ENCODE results near the gene CAMKK2. TPM values are rescaled to one million over a fixed set of nuclear protein-coding genes. Genes with fewer than 3 reads are reported as not detected.

The CAMKK2 gene
- total RNA-seq, 1 experiment from 2014 or later, result 24.7 TPM

- Histone ChIP-seq H4K91ac (ENCODE audit: insufficient read length, low read depth, low read length) (no peak overlapping the region), H2BK12ac (ENCODE audit: insufficient read length, low read depth, low read length) (no peak overlapping the region), H3K79me2 (ENCODE audit: insufficient read depth, low read length) (no peaks in the 10 kb centered on the region), H3K9me3 (ENCODE audit: control insufficient read depth, low read depth, low read length) (no peaks in the 10 kb centered on the region), H3K4ac (ENCODE audit: low read depth, low read length) (no peak overlapping the region), H4K20me1 (ENCODE audit: control insufficient read depth, insufficient read depth, insufficient read length) (no peaks in the 10 kb centered on the region), H3K27ac (ENCODE audit: insufficient read length, low read depth, low read length) (no peak overlapping the region), H3K14ac (ENCODE audit: insufficient read depth, low read length) (no peak overlapping the region), H4K5ac (ENCODE audit: insufficient read length, low read depth, low read length) (no peak overlapping the region), H2AK5ac (ENCODE audit: insufficient read length, low read length) (no peak overlapping the region), H3K18ac (ENCODE audit: insufficient read length, low read depth, low read length) (no peak overlapping the region), H3K4me1 (ENCODE audit: insufficient read depth, low read length) (no peaks in the 10 kb centered on the region), H3K23me2 (ENCODE audit: insufficient read length, low read depth, low read length, poor library complexity, severe bottlenecking) (no peaks in the 10 kb centered on the region), H3T11ph (ENCODE audit: low read length) (no peak overlapping the region), H4K8ac (replicated peaks; ENCODE audit: insufficient read length, low read depth, low read length) (no peak overlapping the region), H3K56ac (ENCODE audit: insufficient read length, low read depth, low read length) (no peak overlapping the region), H3K79me1 (ENCODE audit: insufficient read depth, low read depth, low read length, poor library complexity, severe bottlenecking) (no peaks in the 10 kb centered on the region), H3K23ac (ENCODE audit: insufficient read length, low read depth, low read length) (no peak overlapping the region), H2BK15ac (ENCODE audit: low read depth, low read length) (no peak overlapping the region), H2BK5ac (ENCODE audit: insufficient read length, low read length) (no peak overlapping the region), H2BK120ac (ENCODE audit: low read depth, low read length, poor library complexity, severe bottlenecking) (no peak overlapping the region), H3K4me2 (ENCODE audit: insufficient read depth, insufficient read length, low read length) (no peak overlapping the region), H3K9ac (ENCODE audit: extremely low read depth, insufficient read length, low read length) (no peak overlapping the region), H3K27me3 (ENCODE audit: insufficient read depth, low read length) (no peaks in the 10 kb centered on the region), H2BK20ac (ENCODE audit: low read depth, low read length, poor library complexity, severe bottlenecking) (no peak overlapping the region), H2AFZ (ENCODE audit: low read length) (no peak overlapping the region)
- no peaks in the 10 kb centered on the region for H3K9me3 Mint-ChIP-seq
- WGBS (ENCODE audit: extremely low coverage, insufficient read length, low lambda C conversion rate), result no CpG with 5 or more reads among the region's 5 CpGs
- no peak overlapping the region for H3K27ac Mint-ChIP-seq
- no peaks in the 10 kb centered on the region for H3K27me3 Mint-ChIP-seq (ENCODE audit: low read depth)
- peaks cover 27 to 79% (median 66%) of the 10 kb centered on the region in 3 experiments; a peak in 6 of 7 replicates for H3K36me3 Mint-ChIP-seq (ENCODE audit: insufficient read depth in 1 of 3, low read depth in 3 of 3)
- H3K4me1 Mint-ChIP-seq, result no peaks in the 10 kb centered on the region
- no peak for TF ChIP-seq CTCF (conservative IDR thresholded peaks at IDR 0.05)
- no peak overlapping the region for H3K4me3 Mint-ChIP-seq
- DNase-seq, result no peak
Measured at GRCh38 chr12:121325922-121326396, 29.4 kb upstream of the CAMKK2 start.
